HEK293 (cell line): ENCODE results near the gene NOC4L.

Source experiments
- ATF2 ChIP-seq: fragments of 450-650 bp; formaldehyde crosslinking; IDR thresholded peaks from 2 replicates; pipeline ENCODE4 v1.5.1; 2016; ENCODE audit warnings: missing biosample characterization, missing genetic modification characterization, low read depth
- GLIS2 ChIP-seq: fragments of 450-650 bp; formaldehyde crosslinking; IDR thresholded peaks from 2 replicates; pipeline ENCODE4 v1.5.1; 2016; ENCODE audit warnings: missing biosample characterization, missing genetic modification characterization
- OSR2 ChIP-seq: fragments of 450-650 bp; formaldehyde crosslinking; IDR thresholded peaks from 2 replicates; pipeline ENCODE4 v1.5.1; 2016; ENCODE audit warnings: missing biosample characterization, missing genetic modification characterization
- PRDM2 ChIP-seq: fragments of 450-650 bp; formaldehyde crosslinking; IDR thresholded peaks from 2 replicates; pipeline ENCODE4 v1.5.1; 2016; ENCODE audit warnings: missing biosample characterization, missing genetic modification characterization, borderline replicate concordance
- ZBTB21 ChIP-seq: fragments of 450-650 bp; formaldehyde crosslinking; IDR thresholded peaks from 2 replicates; pipeline ENCODE4 v1.5.1; 2017; ENCODE audit warnings: missing biosample characterization, missing genetic modification characterization
- ZNF114 ChIP-seq: fragments of 450-650 bp; formaldehyde crosslinking; IDR thresholded peaks from 2 replicates; pipeline ENCODE4 v1.5.0; 2017; ENCODE audit warnings: missing biosample characterization, missing genetic modification characterization
- ZNF148 ChIP-seq: fragments of 450-650 bp; formaldehyde crosslinking; IDR thresholded peaks from 2 replicates; pipeline ENCODE4 v1.5.0; 2017; ENCODE audit warnings: missing biosample characterization, missing genetic modification characterization, borderline replicate concordance
- ZNF18 ChIP-seq: fragments of 450-650 bp; formaldehyde crosslinking; IDR thresholded peaks from 2 replicates; pipeline ENCODE4 v1.5.1; 2016; ENCODE audit warnings: missing biosample characterization, missing genetic modification characterization
- ZNF2 ChIP-seq: fragments of 450-650 bp; formaldehyde crosslinking; IDR thresholded peaks from 2 replicates; pipeline ENCODE4 v1.5.1; 2016; ENCODE audit warnings: missing biosample characterization, missing genetic modification characterization
- ZNF335 ChIP-seq: fragments of 450-650 bp; formaldehyde crosslinking; conservative IDR thresholded peaks from 2 replicates; pipeline ENCODE4 v1.5.1; 2016; ENCODE audit warnings: missing biosample characterization, missing genetic modification characterization
- ZNF391 ChIP-seq: fragments of 450-650 bp; formaldehyde crosslinking; IDR thresholded peaks from 2 replicates; pipeline ENCODE4 v1.5.1; 2016; ENCODE audit warnings: low read depth, missing biosample characterization, missing genetic modification characterization, borderline replicate concordance
- ZNF398 ChIP-seq: fragments of 450-650 bp; formaldehyde crosslinking; IDR thresholded peaks from 2 replicates; pipeline ENCODE4 v1.5.1; 2017; ENCODE audit warnings: missing biosample characterization, missing genetic modification characterization
- ZNF404 ChIP-seq: fragments of 450-650 bp; formaldehyde crosslinking; IDR thresholded peaks from 2 replicates; pipeline ENCODE4 v1.5.1; 2017; ENCODE audit warnings: missing biosample characterization, missing genetic modification characterization
- ZNF423 ChIP-seq: fragments of 450-650 bp; formaldehyde crosslinking; IDR thresholded peaks from 2 replicates; pipeline ENCODE4 v1.5.1; 2016; ENCODE audit warnings: missing biosample characterization, missing genetic modification characterization
- ZNF426 ChIP-seq: fragments of 450-650 bp; formaldehyde crosslinking; IDR thresholded peaks from 2 replicates; pipeline ENCODE4 v1.5.1; 2017; ENCODE audit warnings: missing biosample characterization, missing genetic modification characterization, mild to moderate bottlenecking, inconsistent platforms, moderate library complexity
- ZNF473 ChIP-seq: fragments of 450-650 bp; formaldehyde crosslinking; IDR thresholded peaks from 2 replicates; pipeline ENCODE4 v1.5.1; 2017; ENCODE audit warnings: missing biosample characterization, missing genetic modification characterization
- ZNF629 ChIP-seq: fragments of 450-650 bp; formaldehyde crosslinking; IDR thresholded peaks from 2 replicates; pipeline ENCODE4 v1.5.1; 2017; ENCODE audit warnings: missing biosample characterization, missing genetic modification characterization
- ZNF704 ChIP-seq: fragments of 450-650 bp; formaldehyde crosslinking; IDR thresholded peaks from 2 replicates; pipeline ENCODE4 v1.5.1; 2016; ENCODE audit warnings: missing biosample characterization, missing genetic modification characterization
- ZSCAN18 ChIP-seq: fragments of 450-650 bp; formaldehyde crosslinking; IDR thresholded peaks from 2 replicates; pipeline ENCODE4 v1.5.1; 2016; ENCODE audit warnings: missing biosample characterization, missing genetic modification characterization

NOC4L gene

GRCh38 chr12:132155771-132156572 lies 11.7 kb downstream of the NOC4L start (continued):
- no peak for TF ChIP-seq ZNF398 (tag by site-specific recombination)
- no peak for TF ChIP-seq ZNF704 (tag by site-specific recombination)
- no peak for TF ChIP-seq ZNF404 (tag by site-specific recombination)
- TF ChIP-seq GLIS2 (tag by site-specific recombination): no peak
- no peak for TF ChIP-seq ZNF391 (tag by site-specific recombination)
- no peak for TF ChIP-seq ZNF629 (tag by site-specific recombination)
- no peak for TF ChIP-seq PRDM2
- TF ChIP-seq OSR2 (tag by site-specific recombination): no peak
- no peak for TF ChIP-seq ZNF426 (tag by site-specific recombination)
- no peak for TF ChIP-seq ZNF473 (tag by site-specific recombination)
- TF ChIP-seq ZNF148 (tag by site-specific recombination): peak; percentile 13; the same call in 1 of the 2 replicates
- no peak for TF ChIP-seq ZNF335 (tag by site-specific recombination)
- no peak for TF ChIP-seq ZBTB21 (tag by site-specific recombination)
- TF ChIP-seq ZNF18 (tag by site-specific recombination): peak; percentile 76
- TF ChIP-seq ZNF423 (tag by site-specific recombination): no peak
- no peak for TF ChIP-seq ZSCAN18 (tag by site-specific recombination)
- no peak for TF ChIP-seq ATF2 (tag by site-specific recombination)
- peak; percentile 18; the same call in 1 of the 2 replicates for TF ChIP-seq ZNF2 (tag by site-specific recombination)
- 0 out of 2 replicates have a peak, but pooled peaks have one; percentile 49 for TF ChIP-seq ZNF114 (tag by site-specific recombination)
